HG02759 (cell line): ENCODE data around the gene SLC5A4.
"Not testable (repeated sequence)": the region's sequence is repeated elsewhere in the genome, so short reads cannot be mapped to it uniquely, and the experiment has no call there.

Experiments used
- ATAC-seq: cut with Tn5 transposase; IDR thresholded peaks from one replicate; pipeline ENCODE4 v1.9.1; 2021; ENCODE audit warnings: mild to moderate bottlenecking, moderate library complexity; ENCODE audit not compliant: unreplicated experiment

Gene SLC5A4

GRCh38 chr22:32202161-32202538 is 53.0 kb downstream of the SLC5A4 start:
- ATAC-seq = no peak

GRCh38 chr22:32200752-32201151 is 54.4 kb downstream of the SLC5A4 start:
- ATAC-seq = no peak

- no peak for ATAC-seq
Measured at GRCh38 chr22:32199961-32200360, 55.2 kb downstream of the SLC5A4 start.

GRCh38 chr22:32199341-32199740 is 55.8 kb downstream of the SLC5A4 start:
- no peak for ATAC-seq

- ATAC-seq = not testable (repeated sequence)
Measured at GRCh38 chr22:32197553-32198226, 57.5 kb downstream of the SLC5A4 start.

GRCh38 chr22:32195900-32196299 is 59.2 kb downstream of the SLC5A4 start:
- ATAC-seq = not testable (repeated sequence)

- not testable (repeated sequence) for ATAC-seq
Measured at GRCh38 chr22:32193346-32193745, 61.8 kb downstream of the SLC5A4 start.

- not testable (repeated sequence) for ATAC-seq
Measured at GRCh38 chr22:32191021-32191420, 64.1 kb downstream of the SLC5A4 start.

- no peak for ATAC-seq
Measured at GRCh38 chr22:32185821-32186220, 69.3 kb downstream of the SLC5A4 start.

- no peak for ATAC-seq
Measured at GRCh38 chr22:32183625-32184024, 71.5 kb downstream of the SLC5A4 start.

- no peak for ATAC-seq
Measured at GRCh38 chr22:32181043-32181442, 74.1 kb downstream of the SLC5A4 start.

- no peak for ATAC-seq
Measured at GRCh38 chr22:32177221-32177765, 77.9 kb downstream of the SLC5A4 start.

- ATAC-seq = no peak
Measured at GRCh38 chr22:32175683-32176644, 79.2 kb downstream of the SLC5A4 start.

- ATAC-seq = no peak
Measured at GRCh38 chr22:32175115-32175514, 80.0 kb downstream of the SLC5A4 start.
